Suppressor macrophage treated with lipopolysaccharide for 4 hours (primary cell): ENCODE measurements around the gene NARS2.
"Not testable (repeated sequence)": the region's sequence is repeated elsewhere in the genome, so short reads cannot be mapped to it uniquely, and the experiment has no call there.

ENCODE experiments used
- DNase-seq: peaks from one replicate; pipeline ENCODE4 v3.0.0-alpha.2; 2020

The NARS2 gene

GRCh38 chr11:78575478-78575877 is 814 bp upstream of the NARS2 start:
- no peak for DNase-seq

GRCh38 chr11:78573681-78574080 is 983 bp downstream of the NARS2 start:
- DNase-seq = no peak

DNA sequence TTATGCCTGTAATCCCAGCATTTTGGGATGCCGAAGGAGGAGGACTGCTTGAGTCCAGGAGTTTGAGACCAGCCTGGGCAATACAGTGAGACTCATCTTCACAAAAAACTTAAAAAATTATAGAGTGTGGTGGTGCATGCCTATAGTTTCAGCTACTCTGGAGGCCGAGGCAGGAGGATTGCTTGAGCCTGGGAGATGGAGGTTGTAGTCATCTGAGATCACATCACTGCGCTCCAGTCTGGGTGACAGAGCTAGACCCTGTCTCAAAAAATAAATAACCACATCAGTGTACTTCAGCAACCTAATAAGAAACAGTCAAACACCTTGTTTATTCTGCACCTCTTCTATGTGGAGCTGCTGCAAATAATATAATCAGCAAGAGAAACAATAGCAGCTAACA is 1.4 kb downstream of the NARS2 start:
- no peak for DNase-seq

- DNase-seq = no peak
Observed at GRCh38 chr11:78572394-78572793, 2.3 kb downstream of the NARS2 start.

- DNase-seq = no peak
Observed at GRCh38 chr11:78570031-78570430, 4.6 kb downstream of the NARS2 start.

GRCh38 chr11:78567209-78567608 is 7.5 kb downstream of the NARS2 start:
- DNase-seq = no peak

DNA sequence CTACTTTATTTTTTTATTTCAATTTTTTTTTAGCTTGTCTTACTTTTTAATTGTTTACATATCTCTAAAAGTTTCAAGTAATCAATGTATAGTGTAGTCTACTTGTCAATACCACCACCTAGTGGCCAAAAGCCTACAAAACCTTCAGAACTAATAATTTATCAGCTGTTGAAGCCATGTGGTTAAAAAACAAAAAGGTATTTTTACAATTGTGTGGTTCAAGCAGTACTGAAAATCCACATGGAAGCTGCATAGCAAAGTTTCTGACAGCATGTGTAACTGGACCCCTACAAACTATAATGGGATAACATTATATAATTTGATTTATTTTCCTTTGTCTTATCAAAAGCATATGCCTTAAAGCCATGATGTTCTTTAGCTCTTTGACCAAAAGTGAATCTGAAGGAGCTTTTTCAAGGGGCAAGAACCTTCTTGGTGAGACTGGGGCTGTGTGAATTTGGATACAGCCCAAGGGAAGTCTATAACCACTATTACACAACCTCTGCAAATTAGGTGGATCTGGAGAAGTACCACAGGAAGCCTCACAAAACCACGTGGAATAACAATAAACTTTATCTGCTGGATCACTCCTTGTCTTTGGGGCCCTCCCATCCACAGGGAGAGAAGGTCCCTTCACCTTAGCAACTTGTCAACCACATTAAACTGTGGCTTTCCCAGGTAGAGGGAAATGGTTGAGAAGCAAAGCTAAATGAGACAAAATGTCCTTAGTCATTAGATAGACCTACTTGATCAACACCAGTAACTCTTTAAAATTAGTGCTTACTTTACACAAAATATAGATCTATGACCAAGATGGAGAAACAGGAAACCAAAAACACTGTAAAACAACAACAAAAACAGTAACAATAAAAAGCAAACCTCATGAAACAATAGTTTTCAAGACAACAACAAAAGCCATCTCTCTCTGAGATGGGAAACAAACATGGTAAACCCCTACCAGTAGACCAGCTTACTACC is 9.9 kb downstream of the NARS2 start:
- DNase-seq = peak; percentile 87

GRCh38 chr11:78564037-78564436 is 10.6 kb downstream of the NARS2 start:
- not testable (repeated sequence) for DNase-seq

GRCh38 chr11:78563090-78563489 is 11.6 kb downstream of the NARS2 start:
- DNase-seq = not testable (repeated sequence)

DNA sequence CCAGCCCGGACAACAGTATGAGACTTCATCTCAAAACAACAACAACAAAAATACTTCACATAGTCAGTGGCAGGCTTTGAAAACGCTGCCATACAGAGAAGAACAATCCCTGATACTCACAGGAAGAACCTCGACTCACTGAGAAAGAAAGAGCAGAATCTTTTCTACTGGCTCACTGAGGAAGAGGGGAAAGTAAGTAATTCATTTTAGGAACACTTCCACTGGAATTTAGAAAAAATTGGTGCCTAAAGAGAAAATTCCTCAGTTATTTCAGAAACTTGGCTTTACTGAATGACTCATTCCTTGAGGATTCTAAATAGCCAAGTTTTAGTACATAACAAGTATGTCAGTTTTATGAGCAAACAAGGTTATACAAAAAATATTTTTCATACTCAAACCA is 12.3 kb downstream of the NARS2 start:
- no peak for DNase-seq

GRCh38 chr11:78560826-78561484 is 13.7 kb downstream of the NARS2 start:
- DNase-seq = peak; percentile 46

DNA sequence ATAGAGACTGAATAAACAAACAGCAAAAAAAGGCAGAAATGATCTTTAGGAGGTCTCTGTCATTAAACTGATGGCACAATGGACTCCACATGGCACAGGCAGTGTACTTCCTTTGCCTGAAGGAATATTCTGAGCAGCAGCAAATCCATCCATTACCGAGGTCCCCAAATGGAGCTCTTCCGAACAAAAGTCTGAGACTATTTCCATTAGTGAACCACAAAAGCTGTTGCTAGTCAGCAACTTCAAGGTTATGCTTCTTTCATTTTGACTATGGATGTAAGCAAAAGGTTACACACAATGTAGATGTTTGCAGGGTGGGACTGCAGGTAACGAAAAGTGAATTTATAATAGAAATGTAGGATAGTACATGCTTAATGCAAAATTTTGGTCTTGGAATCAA is 14.5 kb downstream of the NARS2 start:
- DNase-seq = no peak

DNA sequence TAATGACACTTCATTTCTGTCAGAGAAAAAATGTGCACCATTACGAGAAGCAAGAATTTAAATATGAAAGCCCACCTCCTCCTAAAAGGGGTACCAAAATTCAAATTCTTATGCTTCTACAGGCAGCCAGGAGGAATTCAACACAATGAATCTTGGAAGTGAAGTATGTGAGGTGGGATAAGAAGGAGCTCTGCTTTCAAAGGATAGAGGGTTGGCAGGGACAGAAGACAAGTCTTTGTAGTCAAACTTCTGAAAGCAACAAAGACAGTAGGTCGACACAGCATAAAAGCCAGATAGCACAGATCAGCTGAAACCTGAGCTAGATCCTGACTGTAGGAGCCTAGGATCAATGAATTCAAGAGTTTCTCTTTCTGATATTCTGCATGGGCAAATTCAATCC is 17.4 kb downstream of the NARS2 start:
- no peak for DNase-seq

GRCh38 chr11:78555592-78555991 is 19.1 kb downstream of the NARS2 start:
- DNase-seq = no peak

DNA sequence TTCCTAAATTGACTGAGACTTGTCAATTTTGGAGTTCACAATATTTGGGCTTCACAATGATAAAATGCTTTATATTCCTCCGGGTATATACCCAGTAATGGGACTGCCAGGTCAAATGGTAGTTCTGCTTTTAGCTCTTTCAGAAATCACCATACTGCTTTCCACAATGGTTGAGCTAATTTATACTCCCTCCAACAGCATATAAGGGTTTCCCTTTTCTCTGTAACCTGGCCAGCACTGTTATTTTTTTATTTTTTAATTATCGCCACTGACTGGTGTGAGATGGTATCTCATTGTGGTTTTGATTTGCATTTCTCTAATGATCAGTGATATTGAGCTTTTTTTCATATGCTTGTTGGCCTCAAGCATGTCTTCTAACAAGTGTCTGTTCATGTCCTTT is 21.8 kb downstream of the NARS2 start:
- no peak for DNase-seq

GRCh38 chr11:78552139-78552538 is 22.5 kb downstream of the NARS2 start:
- DNase-seq = not testable (repeated sequence)

DNA sequence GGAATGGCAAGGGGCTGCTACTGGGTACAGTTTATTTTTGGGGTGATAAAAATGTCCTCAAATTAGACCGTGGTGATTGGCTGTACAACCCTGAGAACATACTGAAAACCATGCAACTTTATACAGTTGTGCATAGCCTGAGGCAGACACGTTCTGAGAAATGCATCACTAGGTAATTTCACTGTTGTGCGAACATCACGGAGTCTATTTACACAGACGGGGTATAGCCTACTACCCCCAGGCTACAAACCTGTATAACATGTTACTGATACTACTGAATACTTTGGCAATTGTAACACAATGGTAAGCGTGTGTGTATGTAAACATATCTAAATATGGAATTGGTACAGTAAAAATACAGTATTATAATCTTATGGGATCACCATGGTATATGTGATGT is 23.6 kb downstream of the NARS2 start:
- no peak for DNase-seq

DNA sequence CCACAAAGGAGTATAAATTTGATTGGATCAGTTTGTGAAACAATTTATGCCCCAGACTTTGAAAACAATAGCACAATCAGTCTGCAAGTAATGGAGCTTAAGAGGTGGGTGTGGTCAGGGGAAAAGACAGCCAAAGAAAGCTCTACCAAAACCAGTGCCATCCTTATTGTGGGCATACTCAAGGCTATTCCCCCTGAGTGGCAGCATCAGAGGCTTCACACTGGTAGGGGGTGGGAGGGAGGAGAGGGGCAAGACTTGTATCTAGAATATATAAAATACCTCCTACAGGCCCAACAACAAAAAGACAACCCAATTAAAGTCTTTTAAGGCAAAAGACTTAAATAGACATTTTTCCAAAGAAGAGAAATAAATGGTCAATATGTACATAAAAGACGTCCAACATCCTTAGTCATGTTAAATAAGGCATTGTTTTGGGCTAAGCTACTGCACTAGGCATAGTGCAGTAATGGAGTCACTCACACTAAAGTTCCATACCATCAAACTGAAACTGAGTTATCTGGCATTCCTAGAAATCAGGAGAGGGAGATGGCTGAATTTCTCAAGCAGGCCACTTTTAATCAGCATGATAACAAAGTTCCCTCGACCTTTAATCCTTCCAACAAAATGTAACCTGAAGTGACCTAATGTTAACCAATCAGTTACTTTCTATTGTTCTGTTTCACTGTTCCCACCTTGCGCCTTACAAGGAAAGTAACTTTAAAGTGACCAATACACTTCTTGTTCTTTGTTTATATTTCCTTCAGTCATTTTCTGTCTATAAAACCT is 24.8 kb downstream of the NARS2 start:
- DNase-seq = no peak

- no peak for DNase-seq
Observed at GRCh38 chr11:78548911-78549590, 25.6 kb downstream of the NARS2 start.

DNA sequence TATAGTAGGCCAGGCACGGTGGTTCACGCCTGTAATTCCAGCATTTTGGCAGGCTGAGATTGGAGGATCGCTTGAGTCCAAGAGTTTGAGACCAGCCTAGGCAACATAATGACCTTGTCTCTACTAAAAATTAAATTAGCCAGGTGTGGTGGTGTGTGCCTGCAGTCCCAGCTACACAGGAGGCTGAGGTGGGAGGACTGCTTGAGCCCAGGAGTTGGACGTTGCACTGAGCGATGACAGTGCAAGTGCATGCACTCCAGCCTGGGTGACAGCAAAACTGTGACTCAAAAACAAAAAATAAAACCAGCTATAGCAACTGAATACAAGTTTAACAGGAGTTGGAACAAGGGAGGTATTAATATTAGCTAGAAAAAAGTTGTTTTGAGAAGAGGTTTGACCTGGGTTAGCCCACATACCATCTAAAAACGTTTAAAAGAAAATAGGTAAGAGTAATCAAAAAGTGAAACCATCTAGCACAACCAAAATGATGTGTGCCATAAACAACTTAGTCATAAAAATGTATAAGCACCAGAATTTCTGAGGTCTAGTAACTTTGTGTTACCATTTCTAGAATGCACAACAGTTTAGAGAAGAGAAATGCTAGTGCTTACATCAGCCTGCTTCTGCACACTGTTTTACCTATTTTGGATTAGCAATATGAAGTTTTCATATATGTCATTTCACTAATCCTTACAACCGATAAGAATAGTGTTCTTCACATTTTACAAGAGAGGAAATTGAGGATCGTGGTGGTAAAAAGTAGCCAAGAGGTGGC is 26.5 kb downstream of the NARS2 start:
- no peak for DNase-seq

- DNase-seq = no peak
Observed at GRCh38 chr11:78542007-78542406, 32.7 kb downstream of the NARS2 start.

DNA sequence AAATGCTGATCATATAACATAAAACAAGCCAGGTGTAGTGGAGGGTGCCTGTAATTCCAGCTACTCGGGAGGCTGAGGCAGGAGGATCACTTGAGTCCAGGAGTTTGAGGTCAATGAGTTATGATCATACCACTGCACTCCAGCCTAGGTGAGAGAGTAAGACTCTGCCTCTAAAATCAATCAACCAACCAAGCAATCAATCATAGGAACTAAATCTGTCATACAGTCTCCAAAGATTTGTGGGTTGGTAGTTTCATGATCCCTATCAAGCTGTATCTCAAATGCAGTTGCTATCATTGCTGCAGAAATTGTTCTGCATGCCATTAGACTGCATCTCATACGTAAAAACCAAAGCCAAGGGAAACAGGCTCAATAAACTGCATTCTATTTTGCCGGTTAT is 33.1 kb downstream of the NARS2 start:
- no peak for DNase-seq
